B cell (primary cell): Measurements from ENCODE around the gene TBC1D26.
"Not testable (repeated sequence)": the region's sequence is repeated elsewhere in the genome, so short reads cannot be mapped to it uniquely, and the experiment has no call there.

ENCODE experiments used
- CTCF ChIP-seq: fragments of 200-600 bp; IDR thresholded peaks from one replicate; pipeline ENCODE4 v1.8.0; 2022; ENCODE audit warnings: antibody characterized with exemption, mild to moderate bottlenecking
- EZH2 ChIP-seq: IDR thresholded peaks from 2 replicates; pipeline ENCODE4 v1.6.1; 2012; ENCODE audit warnings: borderline replicate concordance, low read depth, mild to moderate bottlenecking, moderate library complexity, low read length; ENCODE audit not compliant: insufficient read depth, poor library complexity, severe bottlenecking

GRCh38 chr17:15683824-15684478, 48.1 kb upstream of the TBC1D26 start, which contains the start of gene TRIM16:
- TF ChIP-seq CTCF, EZH2: not testable (repeated sequence)
